B cell (primary cell): Measurements from ENCODE around the gene UBASH3B.

ENCODE experiments used
- EZH2 ChIP-seq: IDR thresholded peaks from 2 replicates; pipeline ENCODE4 v1.6.1; 2012; ENCODE audit warnings: borderline replicate concordance, low read depth, mild to moderate bottlenecking, moderate library complexity, low read length; ENCODE audit not compliant: insufficient read depth, poor library complexity, severe bottlenecking
- TF ChIP-seq, protein P1 (sequence below): fragments of 200-600 bp; IDR thresholded peaks from one replicate; pipeline ENCODE4 v1.8.0; 2022; ENCODE audit warnings: antibody characterized with exemption, mild to moderate bottlenecking

DNA sequence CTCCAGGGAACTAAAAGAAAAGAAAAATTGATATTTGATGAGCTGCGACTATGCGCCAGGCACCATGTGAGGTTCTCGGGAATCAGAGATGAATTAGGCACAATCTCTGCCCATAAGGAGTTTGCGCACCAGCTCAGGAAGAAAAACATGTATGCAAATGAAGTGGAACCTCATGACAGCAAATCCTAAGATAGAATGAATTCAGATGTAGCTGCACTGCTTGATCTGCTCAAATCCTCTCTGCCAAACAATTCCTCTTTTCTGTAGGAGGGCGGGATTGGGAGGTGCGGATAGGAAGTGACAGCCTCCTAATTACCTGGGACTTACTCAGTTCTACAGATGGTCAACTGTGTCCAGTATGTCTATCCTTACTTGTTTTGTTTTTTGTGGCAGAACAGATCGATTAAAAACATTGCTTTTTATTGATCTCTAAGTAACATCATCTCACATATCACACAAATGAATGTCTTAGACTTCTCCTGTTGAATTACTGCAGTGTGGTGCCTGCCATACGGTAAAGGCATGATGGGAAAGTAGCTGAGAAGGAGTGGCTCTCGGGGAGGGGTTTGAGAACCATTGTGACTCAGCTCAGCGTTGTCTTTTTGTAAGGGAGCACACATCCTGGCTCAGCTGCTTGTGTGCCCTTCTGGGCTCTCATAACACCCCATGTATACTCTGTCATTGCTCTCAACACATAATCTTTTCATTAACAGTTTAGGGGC, 196.7 kb downstream of the UBASH3B start:
- TF ChIP-seq, protein P1, sequence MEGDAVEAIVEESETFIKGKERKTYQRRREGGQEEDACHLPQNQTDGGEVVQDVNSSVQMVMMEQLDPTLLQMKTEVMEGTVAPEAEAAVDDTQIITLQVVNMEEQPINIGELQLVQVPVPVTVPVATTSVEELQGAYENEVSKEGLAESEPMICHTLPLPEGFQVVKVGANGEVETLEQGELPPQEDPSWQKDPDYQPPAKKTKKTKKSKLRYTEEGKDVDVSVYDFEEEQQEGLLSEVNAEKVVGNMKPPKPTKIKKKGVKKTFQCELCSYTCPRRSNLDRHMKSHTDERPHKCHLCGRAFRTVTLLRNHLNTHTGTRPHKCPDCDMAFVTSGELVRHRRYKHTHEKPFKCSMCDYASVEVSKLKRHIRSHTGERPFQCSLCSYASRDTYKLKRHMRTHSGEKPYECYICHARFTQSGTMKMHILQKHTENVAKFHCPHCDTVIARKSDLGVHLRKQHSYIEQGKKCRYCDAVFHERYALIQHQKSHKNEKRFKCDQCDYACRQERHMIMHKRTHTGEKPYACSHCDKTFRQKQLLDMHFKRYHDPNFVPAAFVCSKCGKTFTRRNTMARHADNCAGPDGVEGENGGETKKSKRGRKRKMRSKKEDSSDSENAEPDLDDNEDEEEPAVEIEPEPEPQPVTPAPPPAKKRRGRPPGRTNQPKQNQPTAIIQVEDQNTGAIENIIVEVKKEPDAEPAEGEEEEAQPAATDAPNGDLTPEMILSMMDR = no peak
- TF ChIP-seq EZH2 = no peak
